ENCODE measurements around the gene ADCK2.

GRCh38 chr7:140659856-140660255 lies 12.9 kb upstream of the ADCK2 start:
- TF ChIP-seq GATA2 (IDR thresholded peaks at IDR 0.05; ENCODE audit: low read depth, low read length) (no peak), GATA3 (IDR thresholded peaks at IDR 0.05; ENCODE audit: low read depth, low read length) (no peak)
